DMS153 treated with DMSO at 0.1 percent for 48 hours (cell line): ENCODE measurements around the gene CMTM3.
A peak's percentile ranks its signal among the peaks of the same experiment; 100 is the strongest.
"Not testable (repeated sequence)": the region's sequence is repeated elsewhere in the genome, so short reads cannot be mapped to it uniquely, and the experiment has no call there.

Source experiments
- DNase-seq: peaks from one replicate; lab custom pipeline; 2025; ENCODE audit not compliant: unreplicated experiment; lab: John Stamatoyannopoulos, UW

The CMTM3 gene

GRCh38 chr16:66660422-66661209 lies 56.1 kb downstream of the CMTM3 start:
- peak; percentile 71 for DNase-seq

GRCh38 chr16:66661210-66661560 lies 56.7 kb downstream of the CMTM3 start:
- no peak for DNase-seq

- not testable (repeated sequence) for DNase-seq
These were observed 57.3 kb downstream of the CMTM3 start for GRCh38 chr16:66661671-66662346.

GRCh38 chr16:66662445-66663194 lies 58.1 kb downstream of the CMTM3 start:
- DNase-seq = no peak
